ENCODE measurements around the gene MARK1. TPM values are rescaled to one million over a fixed set of nuclear protein-coding genes. Genes with fewer than 3 reads are reported as not detected.

Gene MARK1
- total and polyA plus RNA-seq, 10 of the 15 experiments (the other 5 are each of a cell fraction or from before 2014, with no cell fraction given) = 0.02 to 0.67 (median 0.12) TPM; not detected in 6

- no peak for DNase-seq (ENCODE audit: low read depth, low spot score)
- no peaks in the 10 kb centered on the region for H3K79me2 ChIP-seq (ENCODE audit: control insufficient read depth, insufficient read depth, low read length)
- ChIA-PET CTCF (interaction anchor here (0.6 to 3.3 kb wide), 5 partner anchors 49 to 1421 kb away, joined by 3 to 23 read pairs (median 5); no protein-coding TSS in a partner anchor), POLR2A (interaction anchor here (1.1 kb wide), 1 partner anchor 74 kb away, joined by 3 read pairs; no protein-coding TSS in a partner anchor), RAD21 (ENCODE audit: unreplicated experiment) (interaction anchor here (0.6 to 1.4 kb wide), 2 partner anchors 49 to 691 kb away, joined by 3 read pairs; no protein-coding TSS in a partner anchor), SMC1A (ENCODE audit: uncharacterized antibody, unreplicated experiment) (interaction anchor here (1.0 to 1.8 kb wide), 3 partner anchors 49 to 466 kb away, joined by 3 to 5 read pairs (median 4); no protein-coding TSS in a partner anchor)
- FAIRE-seq = no peak
- no peaks in the 10 kb centered on the region for H4K20me1 ChIP-seq (ENCODE audit: control insufficient read depth, insufficient read depth)
- H3K4me2 ChIP-seq (ENCODE audit: control insufficient read depth, insufficient read depth) = no peak overlapping the region
- no peaks in the 10 kb centered on the region for H3K4me1 ChIP-seq (ENCODE audit: control insufficient read depth, insufficient read depth, low read length)
- no peaks in the 10 kb centered on the region for H3K27me3 ChIP-seq (replicated peaks in 1 of 2; ENCODE audit: control insufficient read depth in 2 of 2, insufficient read depth in 2 of 2, low read length in 1 of 2)
- in situ Hi-C loops (cut with MboI) = loop anchor here (10.0 kb wide), 1 partner anchor 90 kb away; no protein-coding TSS in a partner anchor
- ATAC-seq = no peak
- WGBS (ENCODE audit: insufficient coverage, insufficient replicate concordance, low lambda C conversion rate, missing lambda C conversion rate) = 31% methylated on average over 4 of the region's 4 CpGs
- no peak overlapping the region for H2AFZ ChIP-seq (ENCODE audit: control insufficient read depth, low read depth, low read length)
- H3K36me3 ChIP-seq (ENCODE audit: control insufficient read depth in 2 of 2, insufficient read depth in 2 of 2, low read length in 1 of 2) = no peaks in the 10 kb centered on the region
- no peak overlapping the region for H3K9ac ChIP-seq (ENCODE audit: control insufficient read depth, insufficient read depth, low read length)
- no peak for TF ChIP-seq BACH1 (IDR thresholded peaks at IDR 0.05; ENCODE audit: borderline replicate concordance)
- intact Hi-C loops (cut with micrococcal nuclease; ENCODE audit: unreplicated experiment) = no loop called here
- H3K9me3 ChIP-seq (replicated peaks; ENCODE audit: control insufficient read depth, insufficient read depth, low read length) = no peaks in the 10 kb centered on the region
- H3K27ac ChIP-seq (ENCODE audit: control insufficient read depth, insufficient read depth) = no peak overlapping the region
- BruUV-seq (replicated peaks) = no TSS peak
- no peak overlapping the region for H3K4me3 ChIP-seq
Measured at GRCh38 chr1:220684890-220685289, 157.0 kb downstream of the MARK1 start.

DNA sequence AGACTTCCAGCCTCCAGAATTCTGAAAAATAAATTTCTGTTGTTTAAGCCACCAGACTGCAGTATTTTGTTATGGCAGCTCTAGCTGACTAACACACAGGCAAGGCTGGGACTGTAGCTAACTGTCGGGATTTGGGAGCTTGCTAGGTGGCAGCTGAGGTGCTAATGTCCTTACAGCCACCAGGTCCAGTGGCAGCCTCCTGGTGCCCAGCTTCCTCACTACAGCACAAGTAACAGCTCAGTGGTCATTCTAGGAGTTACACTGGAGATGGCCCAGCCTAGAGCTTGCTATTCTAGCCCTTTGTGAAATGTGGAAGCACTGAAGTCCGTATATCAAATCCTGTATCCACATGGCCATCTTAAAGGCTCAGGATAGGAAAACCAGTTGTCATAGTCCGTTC, 157.9 kb downstream of the MARK1 start:
- no peak overlapping the region for H3K4me3 ChIP-seq
- H3K9ac ChIP-seq (ENCODE audit: control insufficient read depth, insufficient read depth, low read length) = no peak overlapping the region
- ChIA-PET CTCF (interaction anchor here (1.6 to 3.3 kb wide), 3 partner anchors 11 to 90 kb away, joined by 4 to 23 read pairs (median 6); no protein-coding TSS in a partner anchor), SMC1A (ENCODE audit: uncharacterized antibody, unreplicated experiment) (interaction anchor here (0.6 to 1.8 kb wide), 2 partner anchors 47 to 467 kb away, joined by 3 to 5 read pairs; no protein-coding TSS in a partner anchor), RAD21 (ENCODE audit: unreplicated experiment) (interaction anchor here (1.2 kb wide), 1 partner anchor 48 kb away, joined by 3 read pairs; no protein-coding TSS in a partner anchor), POLR2A (no interaction called here)
- H3K36me3 ChIP-seq (ENCODE audit: control insufficient read depth in 2 of 2, insufficient read depth in 2 of 2, low read length in 1 of 2) = no peaks in the 10 kb centered on the region
- H3K4me1 ChIP-seq (ENCODE audit: control insufficient read depth, insufficient read depth, low read length) = no peaks in the 10 kb centered on the region
- no peaks in the 10 kb centered on the region for H4K20me1 ChIP-seq (ENCODE audit: control insufficient read depth, insufficient read depth)
- no peak overlapping the region for H3K27ac ChIP-seq (ENCODE audit: control insufficient read depth, insufficient read depth)
- no peak overlapping the region for H2AFZ ChIP-seq (ENCODE audit: control insufficient read depth, low read depth, low read length)
- no peak for DNase-seq (ENCODE audit: low read depth, low spot score)
- no peak for FAIRE-seq
- 0 out of 4 replicates have a peak, but pooled peaks cover 0 to 1% of the 10 kb centered on the region in 2 experiments for H3K27me3 ChIP-seq (replicated peaks in 1 of 2; ENCODE audit: control insufficient read depth in 2 of 2, insufficient read depth in 2 of 2, low read length in 1 of 2)
- BruUV-seq (replicated peaks) = no TSS peak
- TF ChIP-seq FOS (IDR thresholded peaks at IDR 0.05; ENCODE audit: borderline replicate concordance, extremely low read depth, insufficient read length) (no peak), ZNF622 (IDR thresholded peaks at IDR 0.05) (no peak), KDM1A (IDR thresholded peaks at IDR 0.05; ENCODE audit: borderline replicate concordance) (no peak), GABPA (IDR thresholded peaks at IDR 0.05; ENCODE audit: low read depth) (no peak), BMI1 (IDR thresholded peaks at IDR 0.05; ENCODE audit: borderline replicate concordance) (no peak), NKRF (conservative IDR thresholded peaks at IDR 0.05) (no peak), ZZZ3 (IDR thresholded peaks at IDR 0.05; ENCODE audit: control insufficient read depth, insufficient read length, low read depth) (no peak), TAF1 (IDR thresholded peaks at IDR 0.05; ENCODE audit: borderline replicate concordance, low read depth, low read length) (no peak)
- intact Hi-C loops (cut with micrococcal nuclease; ENCODE audit: unreplicated experiment) = no loop called here
- ATAC-seq = no peak
- H3K79me2 ChIP-seq (ENCODE audit: control insufficient read depth, insufficient read depth, low read length) = no peaks in the 10 kb centered on the region
- no peak overlapping the region for H3K4me2 ChIP-seq (ENCODE audit: control insufficient read depth, insufficient read depth)
- WGBS (ENCODE audit: insufficient coverage, insufficient replicate concordance, low lambda C conversion rate, missing lambda C conversion rate) = 83% methylated on average over 3 of the region's 3 CpGs
- H3K9me3 ChIP-seq (replicated peaks; ENCODE audit: control insufficient read depth, insufficient read depth, low read length) = no peaks in the 10 kb centered on the region
- in situ Hi-C loops (cut with MboI) = loop anchor here (10.0 kb wide), 1 partner anchor 89 kb away; no protein-coding TSS in a partner anchor

Measured in GM12878 (cell line).